Activated CD4-positive, alpha-beta T cell treated with anti-CD3 and anti-CD28 coated beads for 1 hour (primary cell): Measurements from ENCODE around the gene SLC45A3.
A peak's percentile ranks its signal among the peaks of the same experiment; 100 is the strongest.
"Not testable (repeated sequence)": the region's sequence is repeated elsewhere in the genome, so short reads cannot be mapped to it uniquely, and the experiment has no call there.

Experiments
- DNase-seq: peaks from one replicate; pipeline ENCODE4 v3.0.0-alpha.2; 2020

The SLC45A3 gene

GRCh38 chr1:205680073-205680851, at the start of gene SLC45A3:
TSS of gene SLC45A3 (minus strand) at chr1:205680509. CDS start at chr1:205664656, 15,853 bp downstream.
- no peak for DNase-seq

GRCh38 chr1:205726619-205727125, 46.4 kb upstream of the SLC45A3 start:
- DNase-seq = no peak

- no peak for DNase-seq
Measured at GRCh38 chr1:205725514-205725913, 45.2 kb upstream of the SLC45A3 start.

- not testable (repeated sequence) for DNase-seq
Measured at GRCh38 chr1:205720740-205721139, 40.4 kb upstream of the SLC45A3 start.

- DNase-seq = no peak
Measured at GRCh38 chr1:205719762-205720161, 39.5 kb upstream of the SLC45A3 start.

GRCh38 chr1:205719015-205719414, 38.7 kb upstream of the SLC45A3 start:
- DNase-seq = no peak

- no peak for DNase-seq
Measured at GRCh38 chr1:205716371-205717132, 36.2 kb upstream of the SLC45A3 start.

GRCh38 chr1:205715628-205716027, 35.3 kb upstream of the SLC45A3 start:
- no peak for DNase-seq

GRCh38 chr1:205714906-205715246, 34.6 kb upstream of the SLC45A3 start:
- no peak for DNase-seq

GRCh38 chr1:205714190-205714905, 34.0 kb upstream of the SLC45A3 start:
- DNase-seq = no peak

- DNase-seq = peak; percentile 18
Measured at GRCh38 chr1:205711105-205712048, 31.1 kb upstream of the SLC45A3 start.

- DNase-seq = no peak
Measured at GRCh38 chr1:205710201-205711062, 30.1 kb upstream of the SLC45A3 start.

- no peak for DNase-seq
Measured at GRCh38 chr1:205709640-205710039, 29.3 kb upstream of the SLC45A3 start.

GRCh38 chr1:205709059-205709398, 28.7 kb upstream of the SLC45A3 start:
- DNase-seq = no peak

- DNase-seq = no peak
Measured at GRCh38 chr1:205706601-205707502, 26.5 kb upstream of the SLC45A3 start.

- DNase-seq = no peak
Measured at GRCh38 chr1:205704903-205705302, 24.6 kb upstream of the SLC45A3 start.

GRCh38 chr1:205703072-205703471, 22.8 kb upstream of the SLC45A3 start:
- DNase-seq = no peak

GRCh38 chr1:205701891-205702290, 21.6 kb upstream of the SLC45A3 start:
- no peak for DNase-seq

- no peak for DNase-seq
Measured at GRCh38 chr1:205701420-205701819, 21.1 kb upstream of the SLC45A3 start.

GRCh38 chr1:205700865-205701401, 20.6 kb upstream of the SLC45A3 start:
- DNase-seq = no peak
